Lung (tissue), 12 donors: Measurements from ENCODE around the gene GNPTAB. TPM values are rescaled to one million over a fixed set of nuclear protein-coding genes. Genes with fewer than 3 reads are reported as not detected.

Source experiments
- ATAC-seq: fragments of 200-7000 bp; cut with Tn5 transposase; one replicate; pipeline ENCODE4 v1.9.1; 2020; ENCODE audit warnings: moderate number of reproducible peaks; ENCODE audit not compliant: insufficient read depth, low FRiP score
- DNase-seq, 3 donors: peaks; one replicate each; pipeline ENCODE4 v3.0.0-alpha.2; 2013 to 2017
- H3K27ac ChIP-seq, 2 donors: one replicate each; pipeline ENCODE4 v1.5.1; 2013; ENCODE audit warnings: mild to moderate bottlenecking in 2 of 2, moderate library complexity in 2 of 2, control low read depth in 1 of 2, inconsistent platforms in 1 of 2, low read depth in 1 of 2, low read length in 1 of 2
- H3K27me3 ChIP-seq, 3 donors: one replicate each; pipeline ENCODE4 v1.5.1; 2013; ENCODE audit warnings: low read length in 2 of 3; ENCODE audit not compliant: control insufficient read depth in 3 of 3, insufficient read depth in 3 of 3
- H3K36me3 ChIP-seq, 4 donors: one replicate each; pipeline ENCODE4 v1.5.1; 2013; ENCODE audit warnings: low read length in 4 of 4, mild to moderate bottlenecking in 1 of 4, moderate library complexity in 1 of 4; ENCODE audit not compliant: control insufficient read depth in 4 of 4, insufficient read depth in 4 of 4
- H3K4me1 ChIP-seq, 5 donors: one replicate each; pipeline ENCODE4 v1.5.1; 2013; ENCODE audit warnings: low read length in 5 of 5, mild to moderate bottlenecking in 2 of 5, moderate library complexity in 1 of 5; ENCODE audit not compliant: control insufficient read depth in 5 of 5, insufficient read depth in 5 of 5
- H3K4me3 ChIP-seq: one replicate; pipeline ENCODE4 v1.5.1; 2013; ENCODE audit warnings: mild to moderate bottlenecking, control low read depth, moderate library complexity
- H3K9ac ChIP-seq, 2 donors: one replicate each; pipeline ENCODE4 v1.5.1; 2013; ENCODE audit warnings: low read length in 2 of 2, control low read depth in 1 of 2; ENCODE audit not compliant: insufficient read depth in 1 of 2
- H3K9me3 ChIP-seq, 4 donors: one replicate each; pipeline ENCODE4 v1.5.1; 2013; ENCODE audit warnings: low read length in 3 of 4, mild to moderate bottlenecking in 1 of 4, moderate library complexity in 1 of 4; ENCODE audit not compliant: control insufficient read depth in 4 of 4, insufficient read depth in 3 of 4
- WGBS, 2 donors: extraction: QIAGEN DNeasy Blood & Tissue Kit; methylation state at CpG; one replicate each; pipeline ENCODE4 v1.1.7; 2013; 5-methylcytosine and 5-hydroxymethylcytosine counted together
- polyA plus RNA-seq, 2 donors: library from polyadenylated mRNA; stranded (reverse); fragments of 200-250 nt; gene quantifications; one replicate each; pipeline ENCODE4 v1.2.1, GENCODE V29; 2013
- total RNA-seq, 2 donors: library from RNA; depleted of rRNA in 1 of 2; stranded (reverse); fragments of >200 nt in 1 of 2; gene quantifications; one replicate each; pipeline ENCODE4 v1.2.1, GENCODE V29; 2014 to 2021
- TF ChIP-seq, protein P1 (sequence below): IDR thresholded peaks from 2 replicates; pipeline ENCODE4 v1.5.1; 2012; ENCODE audit warnings: mild to moderate bottlenecking; ENCODE audit errors: control extremely low read depth, extremely low read depth
- donor health status: control.
- donor health status: control.
- donor health status: Bipolar disorder and iron deficiency.
- donor health status: healthy.
- donor health status: DM: yes; HTN: yes; CAD: no.

The GNPTAB gene
- total and polyA plus RNA-seq, 4 donors, result 14.8 to 74.3 (median 39.9) TPM

DNA sequence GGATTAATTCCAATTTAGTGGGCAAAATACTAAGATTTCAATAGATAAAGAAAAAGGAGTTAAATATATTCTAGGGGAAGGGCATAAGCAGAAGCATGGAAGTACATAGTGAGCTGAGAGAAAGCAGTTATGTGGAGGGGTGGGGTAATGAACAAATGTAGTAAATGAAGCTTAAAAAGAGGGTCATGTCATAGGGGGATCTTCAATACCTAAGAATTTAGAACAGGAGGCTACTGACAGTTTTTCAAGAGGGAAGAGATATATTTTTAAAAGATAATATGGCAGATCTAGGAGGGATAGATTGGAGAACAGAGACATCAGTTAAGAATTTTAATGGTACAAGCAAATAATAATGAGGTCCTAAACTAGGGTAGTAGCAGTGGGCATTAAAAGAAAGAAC, 100.9 kb downstream of the GNPTAB start:
- H3K27me3 ChIP-seq, result no peaks in the 10 kb centered on the region
- no peaks in the 10 kb centered on the region for H3K4me1 ChIP-seq
- no peak overlapping the region for H3K9ac ChIP-seq
- H3K4me3 ChIP-seq, result no peak overlapping the region
- H3K9me3 ChIP-seq, result no peaks in the 10 kb centered on the region
- TF ChIP-seq, protein P1, sequence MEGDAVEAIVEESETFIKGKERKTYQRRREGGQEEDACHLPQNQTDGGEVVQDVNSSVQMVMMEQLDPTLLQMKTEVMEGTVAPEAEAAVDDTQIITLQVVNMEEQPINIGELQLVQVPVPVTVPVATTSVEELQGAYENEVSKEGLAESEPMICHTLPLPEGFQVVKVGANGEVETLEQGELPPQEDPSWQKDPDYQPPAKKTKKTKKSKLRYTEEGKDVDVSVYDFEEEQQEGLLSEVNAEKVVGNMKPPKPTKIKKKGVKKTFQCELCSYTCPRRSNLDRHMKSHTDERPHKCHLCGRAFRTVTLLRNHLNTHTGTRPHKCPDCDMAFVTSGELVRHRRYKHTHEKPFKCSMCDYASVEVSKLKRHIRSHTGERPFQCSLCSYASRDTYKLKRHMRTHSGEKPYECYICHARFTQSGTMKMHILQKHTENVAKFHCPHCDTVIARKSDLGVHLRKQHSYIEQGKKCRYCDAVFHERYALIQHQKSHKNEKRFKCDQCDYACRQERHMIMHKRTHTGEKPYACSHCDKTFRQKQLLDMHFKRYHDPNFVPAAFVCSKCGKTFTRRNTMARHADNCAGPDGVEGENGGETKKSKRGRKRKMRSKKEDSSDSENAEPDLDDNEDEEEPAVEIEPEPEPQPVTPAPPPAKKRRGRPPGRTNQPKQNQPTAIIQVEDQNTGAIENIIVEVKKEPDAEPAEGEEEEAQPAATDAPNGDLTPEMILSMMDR, result no peak
- H3K36me3 ChIP-seq, result peaks cover 4 to 19% (median 7%) of the 10 kb centered on the region in 4 donors
- ATAC-seq (no peak), DNase-seq (no peak)
- no peak overlapping the region for H3K27ac ChIP-seq

DNA sequence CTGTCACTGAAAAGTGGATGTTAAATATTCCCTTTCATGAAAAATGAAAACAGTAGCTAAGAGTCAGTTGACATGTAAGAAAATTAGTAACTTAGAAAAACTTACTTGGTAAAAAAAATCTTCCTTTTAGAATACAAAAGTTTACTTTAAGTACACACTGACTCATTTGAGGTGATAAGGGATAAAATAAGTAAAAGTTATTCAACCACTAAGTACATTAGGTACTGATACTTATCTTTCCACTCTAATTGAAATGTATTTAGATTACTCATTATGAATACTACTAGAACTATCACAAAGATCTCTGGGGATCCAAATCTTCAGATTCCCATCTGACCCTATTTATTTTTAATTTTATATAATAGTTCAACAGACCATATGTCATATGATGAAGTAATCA, 103.7 kb downstream of the GNPTAB start:
- H3K36me3 ChIP-seq, result peaks cover 3 to 15% (median 9%) of the 10 kb centered on the region in 4 donors
- no peaks in the 10 kb centered on the region for H3K9me3 ChIP-seq
- DNase-seq (no peak), ATAC-seq (no peak)
- H3K4me1 ChIP-seq, result no peaks in the 10 kb centered on the region
- no peak overlapping the region for H3K27ac ChIP-seq
- TF ChIP-seq, protein P1, result no peak
- H3K9ac ChIP-seq, result no peak overlapping the region
- H3K27me3 ChIP-seq, result no peaks in the 10 kb centered on the region
- H3K4me3 ChIP-seq, result no peak overlapping the region

DNA sequence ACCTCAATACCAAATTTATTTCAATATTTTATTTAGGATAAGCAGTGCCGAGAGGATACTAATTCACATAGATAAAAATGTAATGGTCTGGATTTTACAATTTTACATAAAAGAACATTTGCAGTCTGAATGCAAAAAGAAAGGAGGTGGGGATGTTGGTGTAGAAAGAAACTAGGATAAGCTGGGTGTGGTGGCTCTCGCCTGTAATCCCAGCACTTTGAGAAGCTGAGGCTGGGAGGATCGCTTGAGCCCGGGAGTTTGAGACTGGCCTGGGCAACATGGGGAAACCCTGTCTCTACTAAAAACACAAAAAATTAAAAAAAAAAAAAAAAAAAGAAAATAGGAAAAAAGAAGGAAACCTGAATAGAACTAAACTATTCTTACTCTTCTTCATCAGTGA, 108.4 kb downstream of the GNPTAB start:
- DNase-seq, result no peak
- 99% methylated on average over 4 of the region's 4 CpGs for WGBS, 2 donors
- TF ChIP-seq, protein P1, result no peak
- Histone ChIP-seq H3K4me3 (no peak overlapping the region), H3K36me3 (peaks cover 3 to 15% (median 7%) of the 10 kb centered on the region in 4 donors), H3K27ac (no peak overlapping the region), H3K9me3 (no peaks in the 10 kb centered on the region), H3K9ac (no peak overlapping the region), H3K27me3 (no peaks in the 10 kb centered on the region), H3K4me1 (no peaks in the 10 kb centered on the region)
- no peak for ATAC-seq

DNA sequence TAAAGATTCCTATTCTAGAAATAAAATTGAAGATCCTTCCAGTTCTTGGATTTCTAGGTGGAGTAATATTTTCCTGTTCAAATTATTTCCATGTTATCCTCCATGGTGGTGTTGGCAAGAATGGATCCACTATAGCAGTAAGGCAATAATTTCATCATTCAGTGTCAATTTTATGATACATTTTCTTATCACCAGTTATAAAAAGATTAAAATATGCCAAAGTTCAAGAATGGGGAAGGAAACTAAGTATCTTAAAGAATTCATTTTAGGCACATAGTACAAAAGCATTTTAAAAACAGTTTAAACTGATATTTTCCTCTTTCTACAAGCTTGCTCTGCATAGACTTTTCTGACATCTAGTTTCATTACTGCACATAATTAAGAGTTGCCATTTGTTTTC, 110.6 kb downstream of the GNPTAB start:
- Histone ChIP-seq H3K27me3 (no peaks in the 10 kb centered on the region), H3K9ac (no peak overlapping the region), H3K27ac (no peak overlapping the region), H3K36me3 (peaks cover 3 to 10% (median 7%) of the 10 kb centered on the region in 4 donors), H3K4me3 (no peak overlapping the region), H3K9me3 (no peaks in the 10 kb centered on the region), H3K4me1 (no peaks in the 10 kb centered on the region)
- TF ChIP-seq, protein P1, result no peak
- ATAC-seq (no peak), DNase-seq (no peak)
